Measurements from ENCODE around the gene TMEM191C.
"Not testable (repeated sequence)": the region's sequence is repeated elsewhere in the genome, so short reads cannot be mapped to it uniquely, and the experiment has no call there.

DNA sequence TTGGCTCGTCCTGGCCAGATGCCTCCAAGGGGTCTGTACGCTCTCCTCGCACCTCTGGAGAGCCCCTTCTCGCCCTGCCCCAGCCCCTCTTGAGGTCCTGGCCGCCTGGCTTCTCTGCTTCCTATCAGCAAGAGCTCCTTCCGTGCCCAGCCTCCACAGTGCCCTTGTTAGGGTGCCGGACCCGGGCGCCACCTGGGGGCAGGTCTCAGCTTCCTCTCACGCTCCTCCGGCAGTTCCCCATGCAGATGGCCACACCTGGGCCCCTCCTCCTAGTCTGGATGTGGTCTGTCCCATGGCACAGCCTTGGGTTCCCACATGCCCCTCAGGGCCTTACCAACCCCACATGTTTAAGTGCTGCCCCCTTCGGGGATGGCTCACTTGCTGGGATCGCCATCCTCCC, 6.5 kb downstream of the TMEM191C start:
- TF ChIP-seq, protein P1, sequence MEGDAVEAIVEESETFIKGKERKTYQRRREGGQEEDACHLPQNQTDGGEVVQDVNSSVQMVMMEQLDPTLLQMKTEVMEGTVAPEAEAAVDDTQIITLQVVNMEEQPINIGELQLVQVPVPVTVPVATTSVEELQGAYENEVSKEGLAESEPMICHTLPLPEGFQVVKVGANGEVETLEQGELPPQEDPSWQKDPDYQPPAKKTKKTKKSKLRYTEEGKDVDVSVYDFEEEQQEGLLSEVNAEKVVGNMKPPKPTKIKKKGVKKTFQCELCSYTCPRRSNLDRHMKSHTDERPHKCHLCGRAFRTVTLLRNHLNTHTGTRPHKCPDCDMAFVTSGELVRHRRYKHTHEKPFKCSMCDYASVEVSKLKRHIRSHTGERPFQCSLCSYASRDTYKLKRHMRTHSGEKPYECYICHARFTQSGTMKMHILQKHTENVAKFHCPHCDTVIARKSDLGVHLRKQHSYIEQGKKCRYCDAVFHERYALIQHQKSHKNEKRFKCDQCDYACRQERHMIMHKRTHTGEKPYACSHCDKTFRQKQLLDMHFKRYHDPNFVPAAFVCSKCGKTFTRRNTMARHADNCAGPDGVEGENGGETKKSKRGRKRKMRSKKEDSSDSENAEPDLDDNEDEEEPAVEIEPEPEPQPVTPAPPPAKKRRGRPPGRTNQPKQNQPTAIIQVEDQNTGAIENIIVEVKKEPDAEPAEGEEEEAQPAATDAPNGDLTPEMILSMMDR (IDR thresholded peaks at IDR 0.05), result not testable (repeated sequence)
- not testable (repeated sequence) for TF ChIP-seq POLR2A, POLR2AphosphoS5 (IDR thresholded peaks at IDR 0.05)

Measured in prostate gland (tissue), 2 donors.